Neural cell (in vitro differentiated cells): Measurements from ENCODE around the gene WDR7.

ENCODE experiments used
- EZH2 ChIP-seq: fragments of 200-600, 300-800 bp; shearing (Covaris generic), sonication (generic); IDR thresholded peaks from 2 replicates; pipeline ENCODE4 v1.6.1; 2014; ENCODE audit warnings: antibody characterized with exemption, low read length, borderline replicate concordance, mild to moderate bottlenecking; ENCODE audit not compliant: insufficient read depth, poor library complexity, severe bottlenecking
- RAD21 ChIP-seq: fragments of 450-650 bp; conservative IDR thresholded peaks from 2 replicates; pipeline ENCODE4 v1.6.1; 2014; ENCODE audit warnings: antibody characterized with exemption, mild to moderate bottlenecking, moderate library complexity

GRCh38 chr18:57062844-57063243 lies 411.7 kb downstream of the WDR7 start:
- no peak for TF ChIP-seq RAD21
- TF ChIP-seq EZH2, result no peak
